ENCODE results near the gene RCN2. TPM values are rescaled to one million over a fixed set of nuclear protein-coding genes. Genes with fewer than 3 reads are reported as not detected.

Gene RCN2
- total and polyA plus RNA-seq, 2 donors (not counting 3 experiments of a cell fraction or from before 2014, with no cell fraction given), result 45.2 to 71.9 TPM

DNA sequence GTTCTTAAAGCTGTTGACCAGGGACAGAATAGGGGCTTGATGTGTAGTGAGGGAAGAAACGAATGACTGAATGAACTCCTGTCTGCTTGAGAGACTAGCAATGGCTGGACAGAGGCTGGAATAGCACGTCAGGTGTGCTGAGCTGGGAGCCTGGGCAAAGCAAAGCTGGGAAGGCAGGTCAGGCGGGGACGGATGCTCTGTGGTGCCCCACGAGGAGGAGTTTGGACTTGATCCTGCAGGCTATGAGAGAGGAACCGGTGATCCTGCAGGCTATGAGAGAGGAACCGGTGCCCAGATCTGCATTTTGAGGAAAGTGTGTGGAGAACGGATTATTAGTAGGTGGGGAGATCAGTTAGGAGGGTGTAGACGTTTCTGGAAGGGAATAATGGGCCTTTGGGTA is 32.0 kb downstream of the RCN2 start:
- no peak for FAIRE-seq
- TF ChIP-seq, protein P1, sequence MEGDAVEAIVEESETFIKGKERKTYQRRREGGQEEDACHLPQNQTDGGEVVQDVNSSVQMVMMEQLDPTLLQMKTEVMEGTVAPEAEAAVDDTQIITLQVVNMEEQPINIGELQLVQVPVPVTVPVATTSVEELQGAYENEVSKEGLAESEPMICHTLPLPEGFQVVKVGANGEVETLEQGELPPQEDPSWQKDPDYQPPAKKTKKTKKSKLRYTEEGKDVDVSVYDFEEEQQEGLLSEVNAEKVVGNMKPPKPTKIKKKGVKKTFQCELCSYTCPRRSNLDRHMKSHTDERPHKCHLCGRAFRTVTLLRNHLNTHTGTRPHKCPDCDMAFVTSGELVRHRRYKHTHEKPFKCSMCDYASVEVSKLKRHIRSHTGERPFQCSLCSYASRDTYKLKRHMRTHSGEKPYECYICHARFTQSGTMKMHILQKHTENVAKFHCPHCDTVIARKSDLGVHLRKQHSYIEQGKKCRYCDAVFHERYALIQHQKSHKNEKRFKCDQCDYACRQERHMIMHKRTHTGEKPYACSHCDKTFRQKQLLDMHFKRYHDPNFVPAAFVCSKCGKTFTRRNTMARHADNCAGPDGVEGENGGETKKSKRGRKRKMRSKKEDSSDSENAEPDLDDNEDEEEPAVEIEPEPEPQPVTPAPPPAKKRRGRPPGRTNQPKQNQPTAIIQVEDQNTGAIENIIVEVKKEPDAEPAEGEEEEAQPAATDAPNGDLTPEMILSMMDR (IDR thresholded peaks at IDR 0.05; ENCODE audit: extremely low read depth in 1 of 2, insufficient read depth in 1 of 2, low read depth in 1 of 2, low read length in 2 of 2), result no peak
- TF ChIP-seq GATA2 (IDR thresholded peaks at IDR 0.05; ENCODE audit: insufficient read depth, insufficient read length, low read depth, low read length) (no peak), POLR2A (IDR thresholded peaks at IDR 0.05; ENCODE audit: low read depth, low read length) (no peak), MYC (IDR thresholded peaks at IDR 0.05; ENCODE audit: low read depth, low read length) (no peak), POLR2AphosphoS5 (IDR thresholded peaks at IDR 0.05; ENCODE audit: insufficient read depth, low read depth, low read length) (no peak), EZH2 (IDR thresholded peaks at IDR 0.05; ENCODE audit: borderline replicate concordance, low read depth, low read length, severe bottlenecking) (no peak), JUN (IDR thresholded peaks at IDR 0.05; ENCODE audit: borderline replicate concordance, insufficient read depth, insufficient read length, low read depth) (no peak), FOS (IDR thresholded peaks at IDR 0.05; ENCODE audit: borderline replicate concordance, insufficient read depth, low read length) (no peak)
- TF ChIP-seq, protein P2, sequence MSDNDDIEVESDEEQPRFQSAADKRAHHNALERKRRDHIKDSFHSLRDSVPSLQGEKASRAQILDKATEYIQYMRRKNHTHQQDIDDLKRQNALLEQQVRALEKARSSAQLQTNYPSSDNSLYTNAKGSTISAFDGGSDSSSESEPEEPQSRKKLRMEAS (IDR thresholded peaks at IDR 0.05; ENCODE audit: insufficient read depth, insufficient read length), result no peak
- peaks cover 6% of the 10 kb centered on the region for H3K4me1 ChIP-seq (ENCODE audit: control insufficient read depth, extremely low read depth, insufficient read depth, low read length)
- POLR2A ChIA-PET, result interaction anchor here (0.7 kb wide), 2 partner anchors 31 to 434 kb away, joined by 3 to 4 read pairs; no protein-coding TSS in a partner anchor
- H2AFZ ChIP-seq (ENCODE audit: low read depth, low read length), result no peak overlapping the region
- H3K9ac ChIP-seq (replicated peaks; ENCODE audit: extremely low read depth, insufficient read depth, low read length), result no peak overlapping the region
- no peak for DNase-seq (ENCODE audit: low read depth, low spot score)
- no peak overlapping the region for H3K4me2 ChIP-seq (ENCODE audit: insufficient read depth, low read length)
- H3K27ac ChIP-seq (ENCODE audit: insufficient read depth, low read depth, low read length), result no peak overlapping the region
- BruUV-seq (replicated peaks), result no TSS peak
- H3K9me1 ChIP-seq (replicated peaks; ENCODE audit: control insufficient read depth, extremely low read depth, insufficient read depth, low read length), result no peaks in the 10 kb centered on the region
- H3K9me3 ChIP-seq (replicated peaks; ENCODE audit: control insufficient read depth, insufficient read depth, low read length), result no peaks in the 10 kb centered on the region
- H3K4me3 ChIP-seq (replicated peaks in 1 of 3; ENCODE audit: insufficient read depth in 1 of 3, low read depth in 1 of 3, low read length in 3 of 3), result no peak overlapping the region
- intact Hi-C loops (cut with micrococcal nuclease) (no loop called here), dilution Hi-C loops (cut with MboI; ENCODE audit: extremely low pct_ligation_motif_present, low sequenced_read_pairs) (no loop called here)
- H3K79me2 ChIP-seq (ENCODE audit: control insufficient read depth, insufficient read depth, low read length), result no peaks in the 10 kb centered on the region
- H4K20me1 ChIP-seq (replicated peaks; ENCODE audit: control insufficient read depth, extremely low read depth, insufficient read depth, low read length), result no peaks in the 10 kb centered on the region
- CTCF ChIA-PET, result interaction anchor here (1.2 to 4.9 kb wide), 4 partner anchors 9 to 47 kb away, joined by 3 to 26 read pairs (median 3); no protein-coding TSS in a partner anchor
- no peaks in the 10 kb centered on the region for H3K36me3 ChIP-seq (ENCODE audit: control insufficient read depth in 2 of 2, extremely low read depth in 1 of 2, insufficient read depth in 2 of 2, low read length in 2 of 2)
- H3K27me3 ChIP-seq (ENCODE audit: control insufficient read depth in 2 of 2, insufficient read depth in 2 of 2, low read length in 2 of 2), result peaks cover 0 to 13% of the 10 kb centered on the region in 2 experiments
